Stimulated activated CD4-positive, alpha-beta T cell treated with anti-CD3 and anti-CD28 coated beads, Interleukin-1b, Interleukin-23, amount 100 ng/mL, for 1 hour (primary cell): ENCODE results near the gene PLA2G4D.

Experiments used
- DNase-seq, 2 donors: peaks; one replicate each; pipeline ENCODE4 v3.0.0-alpha.2; 2020; ENCODE audit warnings: low read depth in 2 of 2

The PLA2G4D gene

GRCh38 chr15:42021593-42021992 lies 72.8 kb downstream of the PLA2G4D start:
- DNase-seq, result no peak

DNA sequence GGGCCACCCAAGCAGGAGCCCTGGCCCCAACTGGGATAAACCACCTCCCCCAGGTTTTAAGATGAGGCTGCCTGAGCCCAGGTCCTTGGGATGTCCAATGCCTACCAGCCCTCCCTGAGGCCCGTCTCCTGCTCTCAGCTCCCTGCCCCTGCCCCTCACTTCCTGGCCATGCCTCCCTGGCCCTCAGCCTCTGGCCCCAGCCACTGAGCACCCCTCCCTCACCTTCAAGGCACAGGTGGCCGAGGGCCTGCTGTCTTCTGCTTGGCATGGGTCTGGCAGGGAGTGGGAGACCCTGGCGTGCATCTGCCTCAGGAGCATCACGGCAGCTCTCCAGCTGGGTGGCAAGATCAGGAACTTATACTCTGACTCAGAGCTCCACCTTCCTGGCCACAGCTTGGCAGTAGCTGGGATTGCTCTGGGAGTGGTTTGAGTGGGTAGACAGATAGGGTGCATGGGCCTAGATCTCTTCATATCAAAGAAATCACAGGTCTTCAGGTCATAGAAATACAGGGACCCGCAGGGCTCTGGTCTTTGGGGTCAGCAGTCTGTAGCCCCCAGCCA lies 73.6 kb downstream of the PLA2G4D start, which contains the start of gene PLA2G4E:
PLA2G4E (minus strand) TSS at position 330 of the 561 bp plus-strand sequence; CDS start at position 318, 12 bp downstream.
- DNase-seq, result no peak

- no peak for DNase-seq
Observed at GRCh38 chr15:42018306-42019224, 75.8 kb downstream of the PLA2G4D start.
